ENCODE data around the gene FNIP1.

DNA sequence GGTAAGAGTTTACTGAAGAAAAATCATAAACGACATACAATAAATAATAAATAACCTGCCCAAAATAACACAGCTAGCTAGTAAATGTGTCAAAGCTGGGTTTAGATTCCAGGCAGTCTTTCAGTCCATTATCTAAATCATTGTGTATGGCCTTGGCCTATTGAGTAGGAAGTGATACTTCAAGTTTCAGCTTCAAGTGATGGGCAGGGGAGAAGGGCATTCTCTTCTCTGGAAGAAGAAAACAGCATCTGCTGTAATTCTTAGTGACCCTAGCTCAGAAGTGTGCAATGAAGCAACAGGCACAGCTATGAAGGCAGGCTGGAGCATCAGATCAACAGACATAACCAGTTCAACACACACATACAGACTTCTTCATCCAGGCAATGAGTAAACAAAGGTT lies 42.5 kb downstream of the FNIP1 start:
- TF ChIP-seq EP300 (IDR thresholded peaks at IDR 0.05; ENCODE audit: low read depth) (no peak), POLR2A (IDR thresholded peaks at IDR 0.05) (no peak)
- TF ChIP-seq, protein P1, sequence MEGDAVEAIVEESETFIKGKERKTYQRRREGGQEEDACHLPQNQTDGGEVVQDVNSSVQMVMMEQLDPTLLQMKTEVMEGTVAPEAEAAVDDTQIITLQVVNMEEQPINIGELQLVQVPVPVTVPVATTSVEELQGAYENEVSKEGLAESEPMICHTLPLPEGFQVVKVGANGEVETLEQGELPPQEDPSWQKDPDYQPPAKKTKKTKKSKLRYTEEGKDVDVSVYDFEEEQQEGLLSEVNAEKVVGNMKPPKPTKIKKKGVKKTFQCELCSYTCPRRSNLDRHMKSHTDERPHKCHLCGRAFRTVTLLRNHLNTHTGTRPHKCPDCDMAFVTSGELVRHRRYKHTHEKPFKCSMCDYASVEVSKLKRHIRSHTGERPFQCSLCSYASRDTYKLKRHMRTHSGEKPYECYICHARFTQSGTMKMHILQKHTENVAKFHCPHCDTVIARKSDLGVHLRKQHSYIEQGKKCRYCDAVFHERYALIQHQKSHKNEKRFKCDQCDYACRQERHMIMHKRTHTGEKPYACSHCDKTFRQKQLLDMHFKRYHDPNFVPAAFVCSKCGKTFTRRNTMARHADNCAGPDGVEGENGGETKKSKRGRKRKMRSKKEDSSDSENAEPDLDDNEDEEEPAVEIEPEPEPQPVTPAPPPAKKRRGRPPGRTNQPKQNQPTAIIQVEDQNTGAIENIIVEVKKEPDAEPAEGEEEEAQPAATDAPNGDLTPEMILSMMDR (IDR thresholded peaks at IDR 0.05) = no peak

Measured in transverse colon (tissue), 3 donors.